Effector memory CD4-positive, alpha-beta T cell (primary cell): Measurements from ENCODE around the gene SAMD11.
"Not testable (repeated sequence)": the region's sequence is repeated elsewhere in the genome, so short reads cannot be mapped to it uniquely, and the experiment has no call there.

Source experiments
- DNase-seq, 3 donors: peaks; one replicate each; pipeline ENCODE4 v3.0.0-alpha.2; 2020
- H3K27ac ChIP-seq: 2 replicates; pipeline ENCODE4 v1.7.0; 2013; ENCODE audit warnings: mild to moderate bottlenecking, low read length, moderate library complexity; ENCODE audit not compliant: insufficient read depth, poor library complexity, severe bottlenecking
- H3K27me3 ChIP-seq: replicated peaks from 2 replicates; pipeline ENCODE4 v1.7.0; 2013; ENCODE audit warnings: mild to moderate bottlenecking, low read length; ENCODE audit not compliant: insufficient read depth, control insufficient read depth, poor library complexity, severe bottlenecking
- H3K36me3 ChIP-seq: 2 replicates; pipeline ENCODE4 v1.7.0; 2013; ENCODE audit warnings: mild to moderate bottlenecking, low read length, moderate library complexity; ENCODE audit not compliant: control insufficient read depth, insufficient read depth
- H3K4me1 ChIP-seq: 2 replicates; pipeline ENCODE4 v1.7.0; 2013; ENCODE audit warnings: low read length, mild to moderate bottlenecking; ENCODE audit not compliant: control insufficient read depth, insufficient read depth, poor library complexity, severe bottlenecking
- H3K4me3 ChIP-seq: 2 replicates; pipeline ENCODE4 v1.7.0; 2013; ENCODE audit warnings: low read length, low read depth, mild to moderate bottlenecking; ENCODE audit not compliant: insufficient read depth, poor library complexity, severe bottlenecking
- H3K9me3 ChIP-seq: 2 replicates; pipeline ENCODE4 v1.7.0; 2013; ENCODE audit warnings: mild to moderate bottlenecking, low read length, moderate library complexity; ENCODE audit not compliant: control insufficient read depth

SAMD11 gene

DNA sequence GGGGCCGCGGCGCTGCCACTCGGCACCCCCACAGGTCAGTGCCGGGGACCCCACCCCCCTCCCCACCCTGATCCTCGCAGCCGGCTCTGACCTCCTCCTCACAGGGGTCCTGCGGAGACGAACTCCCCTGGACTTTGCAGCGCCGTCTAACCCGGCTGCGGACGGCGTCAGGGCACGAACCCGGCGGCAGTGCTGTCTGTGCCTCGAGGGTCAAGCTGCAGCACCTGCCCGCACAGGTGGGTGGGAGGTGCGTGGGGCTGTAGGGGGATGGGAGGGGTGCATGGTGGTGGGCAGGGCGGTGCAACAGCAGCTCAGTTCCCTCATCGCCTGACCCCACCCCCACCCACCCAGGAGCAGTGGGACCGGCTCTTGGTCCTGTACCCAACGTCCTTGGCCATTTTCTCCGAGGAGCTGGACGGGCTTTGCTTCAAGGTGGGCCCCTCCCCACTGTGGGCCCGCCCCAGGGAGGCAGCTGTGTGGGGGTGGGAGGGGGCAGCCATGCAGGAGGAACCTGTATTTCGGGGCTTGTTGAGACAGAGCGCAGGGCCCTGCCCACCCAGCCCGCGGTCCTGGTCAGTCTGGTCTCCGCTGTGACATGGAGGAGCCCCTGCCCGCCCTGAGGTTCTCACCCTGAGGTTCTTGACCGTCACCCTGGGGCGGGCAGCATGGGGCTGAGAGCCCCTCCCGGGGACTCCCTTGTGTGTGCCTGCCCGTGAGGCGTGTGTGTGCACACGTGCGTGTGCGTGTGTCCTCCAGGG, 47.4 kb downstream of the SAMD11 start:
- peaks cover 16% of the 10 kb centered on the region for H3K4me1 ChIP-seq
- no peak overlapping the region for H3K4me3 ChIP-seq
- no peak overlapping the region for H3K27ac ChIP-seq
- H3K36me3 ChIP-seq, result no peaks in the 10 kb centered on the region
- H3K27me3 ChIP-seq, result no peaks in the 10 kb centered on the region
- H3K9me3 ChIP-seq, result no peaks in the 10 kb centered on the region
- no peak for DNase-seq

DNA sequence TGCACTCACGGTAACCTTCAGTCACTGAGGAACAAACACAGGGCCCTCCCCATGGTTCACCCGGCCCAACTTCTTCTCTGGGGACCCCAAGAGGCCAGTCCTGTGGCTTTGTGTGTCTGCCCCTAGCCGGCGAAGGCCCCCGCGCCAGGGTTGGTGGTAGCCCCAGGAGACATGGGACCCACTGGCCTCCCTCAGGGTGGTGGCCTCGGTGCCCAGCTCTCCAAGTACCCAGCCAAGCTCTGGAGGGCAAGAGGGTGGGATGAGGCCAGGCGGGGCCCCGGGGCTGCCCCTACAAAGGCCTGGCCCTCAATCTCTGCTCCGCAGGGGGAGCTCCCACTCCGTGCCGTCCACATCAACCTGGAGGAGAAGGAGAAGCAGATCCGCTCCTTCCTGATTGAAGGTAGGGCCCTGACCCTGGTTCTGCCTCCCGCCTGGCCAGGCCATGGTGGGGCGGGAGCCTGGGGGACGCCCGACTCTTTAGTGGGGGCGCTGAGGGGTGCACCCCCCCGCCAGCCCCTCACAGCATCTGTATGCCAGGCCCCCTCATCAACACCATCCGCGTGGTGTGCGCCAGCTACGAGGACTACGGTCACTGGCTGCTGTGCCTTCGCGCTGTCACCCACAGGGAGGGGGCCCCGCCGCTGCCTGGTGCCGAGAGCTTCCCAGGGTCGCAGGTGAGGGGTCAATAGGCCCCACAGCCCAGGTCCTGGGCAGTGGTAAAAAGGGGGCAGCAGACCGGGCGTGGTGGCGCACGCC, 48.2 kb downstream of the SAMD11 start:
- no peak overlapping the region for H3K4me3 ChIP-seq
- no peaks in the 10 kb centered on the region for H3K27me3 ChIP-seq
- H3K36me3 ChIP-seq, result no peaks in the 10 kb centered on the region
- H3K9me3 ChIP-seq, result no peaks in the 10 kb centered on the region
- peaks cover 15% of the 10 kb centered on the region for H3K4me1 ChIP-seq
- no peak for DNase-seq
- H3K27ac ChIP-seq, result no peak overlapping the region

DNA sequence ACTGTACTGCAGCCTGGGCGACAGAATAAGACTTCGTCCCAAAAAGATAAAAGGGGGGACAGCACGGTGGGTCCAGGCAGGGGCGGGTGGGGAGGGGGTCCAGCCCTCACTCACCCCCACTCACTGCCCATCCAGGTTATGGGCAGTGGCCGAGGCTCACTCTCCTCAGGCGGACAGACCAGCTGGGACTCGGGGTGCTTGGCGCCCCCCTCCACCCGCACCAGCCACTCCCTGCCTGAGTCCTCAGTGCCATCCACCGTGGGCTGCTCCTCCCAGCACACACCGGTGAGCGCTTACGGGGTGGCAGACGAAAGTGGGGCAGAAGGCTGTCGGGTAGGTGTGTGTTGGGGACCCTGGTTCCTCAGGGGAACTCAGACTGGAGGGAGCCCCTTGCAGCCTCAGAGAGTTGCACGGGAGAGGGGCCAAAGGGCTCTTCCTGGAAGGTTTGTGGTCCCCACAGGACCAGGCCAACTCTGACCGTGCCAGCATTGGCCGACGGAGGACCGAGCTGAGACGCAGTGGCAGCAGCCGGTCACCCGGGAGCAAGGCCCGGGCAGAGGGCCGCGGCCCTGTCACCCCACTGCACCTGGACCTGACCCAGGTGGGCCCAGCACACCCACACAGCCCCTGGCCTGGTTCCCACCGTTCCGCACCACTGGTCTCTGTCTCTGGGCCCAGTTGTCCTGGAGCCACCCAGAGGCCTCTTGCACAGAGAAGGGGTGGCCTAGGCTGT, 49.2 kb downstream of the SAMD11 start:
- H3K27ac ChIP-seq, result no peak overlapping the region
- no peak for DNase-seq

DNA sequence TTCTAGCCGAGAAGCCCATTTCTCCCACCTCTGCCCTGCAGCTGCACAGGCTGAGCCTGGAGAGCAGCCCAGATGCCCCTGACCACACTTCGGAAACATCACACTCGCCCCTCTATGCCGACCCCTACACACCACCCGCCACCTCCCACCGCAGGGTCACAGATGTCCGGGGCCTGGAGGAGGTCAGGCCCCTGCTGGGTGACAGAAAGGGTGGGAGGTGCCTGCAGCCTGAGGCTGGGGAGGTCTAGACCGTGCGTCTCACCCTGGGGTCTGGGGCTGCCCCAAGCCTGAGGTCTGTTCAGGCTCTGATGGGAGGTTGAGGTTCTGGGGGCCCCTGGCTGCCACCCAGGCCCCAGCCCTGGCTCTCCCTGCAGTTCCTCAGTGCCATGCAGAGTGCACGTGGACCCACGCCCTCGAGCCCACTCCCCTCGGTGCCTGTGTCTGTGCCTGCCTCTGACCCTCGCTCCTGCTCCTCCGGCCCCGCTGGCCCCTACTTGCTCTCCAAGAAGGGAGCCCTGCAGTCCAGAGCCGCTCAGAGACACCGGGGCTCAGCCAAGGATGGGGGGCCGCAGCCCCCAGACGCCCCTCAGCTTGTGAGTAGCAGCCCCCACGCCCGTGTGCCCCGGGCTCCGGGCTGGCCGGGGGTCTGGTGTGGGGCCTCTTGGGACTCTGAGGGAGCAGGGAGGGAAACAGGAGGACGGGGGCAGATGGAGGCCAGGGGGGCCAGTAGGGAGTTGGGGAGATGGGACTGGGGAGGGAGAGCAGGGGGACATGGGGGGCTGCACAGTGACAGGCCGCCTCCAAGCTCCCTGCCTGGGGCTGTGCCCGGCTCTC, 50.0 kb downstream of the SAMD11 start:
- Histone ChIP-seq H3K4me1 (peaks cover 10% of the 10 kb centered on the region), H3K4me3 (no peak overlapping the region), H3K27ac (no peak overlapping the region), H3K36me3 (no peaks in the 10 kb centered on the region), H3K27me3 (no peaks in the 10 kb centered on the region), H3K9me3 (no peaks in the 10 kb centered on the region)
- DNase-seq, result no peak

More for the DNA sequence above, 49.2 kb downstream of the SAMD11 start:
- no peak overlapping the region for H3K4me3 ChIP-seq
- no peaks in the 10 kb centered on the region for H3K27me3 ChIP-seq
- no peaks in the 10 kb centered on the region for H3K36me3 ChIP-seq
- no peaks in the 10 kb centered on the region for H3K9me3 ChIP-seq
- H3K4me1 ChIP-seq, result peaks cover 10% of the 10 kb centered on the region

DNA sequence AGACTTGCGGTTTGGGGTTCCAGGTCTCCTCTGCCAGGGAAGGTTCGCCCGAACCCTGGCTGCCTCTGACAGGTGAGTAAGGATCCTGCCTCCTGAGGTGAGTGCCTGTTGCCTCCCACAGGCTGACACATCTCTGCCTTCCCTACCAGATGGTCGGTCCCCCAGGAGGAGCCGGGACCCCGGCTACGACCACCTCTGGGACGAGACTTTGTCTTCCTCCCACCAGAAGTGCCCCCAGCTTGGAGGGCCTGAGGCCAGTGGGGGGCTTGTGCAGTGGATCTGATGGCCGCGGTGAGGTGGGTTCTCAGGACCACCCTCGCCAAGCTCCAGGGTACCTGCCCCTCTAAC, 50.5 kb downstream of the SAMD11 start:
- no peaks in the 10 kb centered on the region for H3K27me3 ChIP-seq
- no peaks in the 10 kb centered on the region for H3K36me3 ChIP-seq
- no peak for DNase-seq
- H3K4me3 ChIP-seq, result no peak overlapping the region
- H3K27ac ChIP-seq, result no peak overlapping the region
- peaks cover 10% of the 10 kb centered on the region for H3K4me1 ChIP-seq
- no peaks in the 10 kb centered on the region for H3K9me3 ChIP-seq

DNA sequence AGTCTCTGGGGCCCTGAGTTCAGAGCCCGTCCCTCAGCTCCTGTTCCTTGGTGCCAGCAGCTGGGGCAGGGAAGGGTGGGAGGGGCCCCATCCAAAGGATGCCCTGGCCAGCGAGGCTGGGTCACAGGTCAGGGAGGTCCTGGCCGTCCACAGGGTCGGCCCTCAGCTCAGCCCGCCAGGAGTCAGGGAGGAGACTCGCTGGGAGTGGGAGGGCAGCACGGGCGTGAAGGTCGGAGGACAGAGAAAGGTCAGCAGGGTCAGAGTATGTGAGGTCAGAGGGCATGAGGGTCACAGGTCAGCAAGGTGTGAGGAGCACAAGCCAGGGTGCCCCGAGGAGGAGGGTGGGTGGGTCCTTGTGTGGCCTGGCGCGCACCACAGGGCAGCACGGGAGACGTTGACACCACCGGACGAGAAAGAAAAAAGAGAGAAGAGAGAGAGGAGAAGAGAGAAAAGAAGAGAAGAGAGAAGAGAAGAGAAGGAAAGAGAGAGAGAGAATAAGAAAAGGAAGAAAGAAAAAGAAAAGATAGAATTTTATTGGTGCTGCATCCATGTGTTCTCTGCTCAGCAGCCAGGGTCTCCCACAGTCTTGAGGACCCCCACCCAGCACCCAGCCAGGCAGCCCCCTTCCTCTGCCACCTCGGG, 51.1 kb downstream of the SAMD11 start:
- no peaks in the 10 kb centered on the region for H3K9me3 ChIP-seq
- H3K27me3 ChIP-seq, result no peaks in the 10 kb centered on the region
- DNase-seq, result no peak
- no peak overlapping the region for H3K27ac ChIP-seq
- H3K4me1 ChIP-seq, result peaks cover 10% of the 10 kb centered on the region
- no peaks in the 10 kb centered on the region for H3K36me3 ChIP-seq
- H3K4me3 ChIP-seq, result no peak overlapping the region

DNA sequence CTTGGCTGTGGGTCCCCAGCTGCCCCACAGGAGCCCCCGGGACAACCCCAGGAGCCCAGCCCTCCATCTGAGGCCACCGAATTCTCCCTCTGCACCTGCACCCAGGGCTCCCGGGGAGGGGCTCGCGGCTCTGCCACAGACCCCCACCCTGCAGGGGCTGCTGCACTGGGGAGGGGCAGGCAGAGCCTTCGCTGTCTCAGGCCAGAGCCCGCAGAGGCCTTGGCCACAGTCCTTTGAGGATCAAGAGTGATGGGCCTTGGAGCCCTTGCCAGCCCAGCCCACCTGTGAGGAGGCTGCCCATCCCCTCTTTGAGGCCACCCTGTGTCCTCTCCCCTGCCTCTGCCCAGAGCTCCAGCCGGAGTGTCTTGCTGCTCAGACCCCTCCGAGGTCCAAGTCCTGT, 51.6 kb downstream of the SAMD11 start:
- Histone ChIP-seq H3K27me3 (no peaks in the 10 kb centered on the region), H3K27ac (no peak overlapping the region), H3K4me3 (no peak overlapping the region), H3K4me1 (peaks cover 10% of the 10 kb centered on the region), H3K9me3 (no peaks in the 10 kb centered on the region), H3K36me3 (no peaks in the 10 kb centered on the region)
- DNase-seq, result no peak

DNA sequence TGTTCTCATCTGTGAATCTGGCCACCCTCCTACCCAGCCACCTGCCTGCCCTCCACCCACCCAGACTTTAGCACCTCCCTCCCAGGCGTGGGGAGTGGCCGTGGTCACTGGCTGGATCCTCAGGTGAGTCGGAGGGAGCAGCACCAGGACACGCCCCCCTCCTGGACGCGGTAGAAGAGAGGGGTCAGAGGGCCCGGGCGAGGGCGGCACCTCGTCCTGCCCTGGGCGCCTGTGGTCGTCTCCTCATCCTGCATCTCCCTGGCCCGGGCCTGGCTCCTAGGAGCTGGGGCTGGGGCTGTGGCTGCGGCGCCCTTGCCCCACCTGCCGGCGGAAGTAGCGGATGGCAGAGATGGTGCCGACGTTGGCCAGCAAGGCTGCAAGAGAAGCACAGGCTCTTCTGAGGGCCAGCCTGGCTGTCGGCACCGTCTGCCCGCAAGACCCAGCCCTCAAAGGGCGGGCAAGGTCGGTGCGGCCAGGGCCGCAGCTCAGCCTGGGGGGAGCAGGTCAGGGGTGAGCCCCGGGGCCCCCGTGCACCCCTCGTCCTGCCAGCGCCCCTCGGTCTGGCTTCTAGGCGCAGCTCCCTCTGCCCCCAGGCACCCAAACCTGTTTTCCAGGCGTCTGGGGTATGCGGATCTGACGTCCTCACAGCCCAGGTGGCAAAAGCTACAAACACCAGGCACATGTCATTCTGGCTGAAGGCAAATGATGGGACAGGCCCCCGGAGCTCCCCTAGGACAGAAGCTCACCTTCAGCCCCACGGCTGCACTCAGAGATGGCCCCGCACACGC, 52.4 kb downstream of the SAMD11 start:
- peaks cover 10% of the 10 kb centered on the region for H3K4me1 ChIP-seq
- no peaks in the 10 kb centered on the region for H3K9me3 ChIP-seq
- H3K4me3 ChIP-seq, result peak overlapping the region; percentile 37
- no peaks in the 10 kb centered on the region for H3K27me3 ChIP-seq
- H3K27ac ChIP-seq, result no peak overlapping the region
- H3K36me3 ChIP-seq, result no peaks in the 10 kb centered on the region
- DNase-seq, result peak in 2 of 3 donors; percentile 34 to 36

DNA sequence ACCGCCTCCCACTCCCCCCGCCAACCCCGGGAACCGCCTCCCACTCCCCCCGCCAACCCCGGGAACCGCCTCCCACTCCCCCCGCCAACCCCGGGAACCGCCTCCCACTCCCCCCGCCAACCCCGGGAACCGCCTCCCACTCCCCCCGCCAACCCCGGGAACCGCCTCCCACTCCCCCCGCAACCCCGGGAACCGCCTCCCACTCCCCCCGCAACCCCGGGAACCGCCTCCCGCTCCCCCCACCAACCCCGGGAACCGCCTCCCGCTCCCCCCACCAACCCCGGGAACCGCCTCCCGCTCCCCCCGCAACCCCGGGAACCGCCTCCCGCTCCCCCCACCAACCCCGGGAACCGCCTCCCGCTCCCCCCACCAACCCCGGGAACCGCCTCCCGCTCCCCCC, 53.1 kb downstream of the SAMD11 start:
- not testable (repeated sequence) for H3K27me3 ChIP-seq, DNase-seq, H3K36me3 ChIP-seq, H3K9me3 ChIP-seq, H3K4me3 ChIP-seq, H3K27ac ChIP-seq
- H3K4me1 ChIP-seq, result peaks cover 10% of the 10 kb centered on the region
